IMR-90 (cell line): Measurements from ENCODE around the gene ARF1. TPM values are rescaled to one million over a fixed set of nuclear protein-coding genes. Genes with fewer than 3 reads are reported as not detected.

ENCODE experiments used
- ATAC-seq: fragments of 200-7000 bp; cut with Tn5 transposase; 2 replicates; pipeline ENCODE4 v1.9.1; 2020; ENCODE audit warnings: low read depth, mild to moderate bottlenecking, moderate library complexity
- BruUV-seq: library from RNA; stranded (reverse); fragments of 400-500 nt; replicated peaks from 2 replicates; lab custom pipeline; 2021; lab: Mats Ljungman, UMichigan
- CTCF ChIA-PET: fragments of 300-600 bp; formaldehyde crosslinking; extraction: SDS; loops from one replicate; lab custom pipeline; 2021; ENCODE audit warnings: antibody characterized with exemption; lab: Yijun Ruan, JAX
- POLR2A ChIA-PET: fragments of 300-600 bp; sonication (Branson Sonifier 250); formaldehyde crosslinking; loops from one replicate; lab custom pipeline; 2022; ENCODE audit warnings: antibody characterized with exemption; ENCODE audit not compliant: unreplicated experiment; lab: Charles Lee
- DNase-seq: peaks from one replicate; pipeline ENCODE4 v3.0.0; 2013
- H2AFZ ChIP-seq: replicated peaks from 2 replicates; pipeline ENCODE3; 2013; ENCODE audit warnings: low read length, mild to moderate bottlenecking; ENCODE audit not compliant: poor library complexity
- H2AK5ac ChIP-seq: 2 replicates; pipeline ENCODE4 v1.6.1; 2013; ENCODE audit warnings: low read depth, low read length, inconsistent platforms
- H2AK9ac ChIP-seq: replicated peaks from 2 replicates; pipeline ENCODE3; 2013; ENCODE audit warnings: mild to moderate bottlenecking, low read depth, low read length, moderate library complexity; ENCODE audit not compliant: poor library complexity
- H2BK120ac ChIP-seq: 2 replicates; pipeline ENCODE4 v1.6.1; 2013; ENCODE audit warnings: low read depth, low read length, inconsistent platforms
- H2BK15ac ChIP-seq: 3 replicates; pipeline ENCODE4 v1.6.1; 2013; ENCODE audit warnings: low read depth, low read length, inconsistent platforms
- H2BK20ac ChIP-seq: 2 replicates; pipeline ENCODE4 v1.6.1; 2013; ENCODE audit warnings: low read depth, mild to moderate bottlenecking, inconsistent platforms, low read length, moderate library complexity
- H2BK5ac ChIP-seq: 2 replicates; pipeline ENCODE4 v1.6.1; 2013; ENCODE audit warnings: mild to moderate bottlenecking, low read depth, low read length, inconsistent platforms; ENCODE audit not compliant: poor library complexity, severe bottlenecking
- H3K14ac ChIP-seq: replicated peaks from 2 replicates; pipeline ENCODE4 v1.6.1; 2013; ENCODE audit warnings: low read depth, low read length, inconsistent platforms
- H3K18ac ChIP-seq: 2 replicates; pipeline ENCODE4 v1.6.1; 2013; ENCODE audit warnings: low read depth, low read length, control low read depth
- H3K23ac ChIP-seq: 2 replicates; pipeline ENCODE4 v1.6.1; 2013; ENCODE audit warnings: low read depth, low read length, inconsistent platforms
- H3K27ac ChIP-seq: 2 replicates; pipeline ENCODE4 v1.5.1; 2013; ENCODE audit warnings: mild to moderate bottlenecking, control low read depth, low read length; ENCODE audit not compliant: insufficient read depth
- H3K27me3 ChIP-seq: 2 replicates; pipeline ENCODE4 v1.6.1; 2013; ENCODE audit warnings: low read length; ENCODE audit not compliant: control insufficient read depth, insufficient read depth
- H3K36me3 ChIP-seq: 2 replicates; pipeline ENCODE4 v1.6.1; 2013; ENCODE audit warnings: low read length, mixed read lengths; ENCODE audit not compliant: control insufficient read depth, insufficient read depth
- H3K4ac ChIP-seq: 2 replicates; pipeline ENCODE4 v1.6.1; 2013; ENCODE audit warnings: low read depth, low read length, inconsistent platforms
- H3K4me1 ChIP-seq: 2 replicates; pipeline ENCODE4 v1.6.1; 2013; ENCODE audit warnings: low read length, mixed read lengths; ENCODE audit not compliant: control insufficient read depth, insufficient read depth
- H3K4me2 ChIP-seq: 2 replicates; pipeline ENCODE4 v1.6.1; 2013; ENCODE audit warnings: low read depth, mild to moderate bottlenecking, control low read depth, low read length, moderate library complexity
- H3K4me3 ChIP-seq: 2 replicates; pipeline ENCODE4 v1.5.1; 2013; ENCODE audit warnings: low read depth, mild to moderate bottlenecking, control low read depth, low read length, moderate library complexity; ENCODE audit not compliant: insufficient read depth
- H3K56ac ChIP-seq: 2 replicates; pipeline ENCODE4 v1.6.1; 2013; ENCODE audit warnings: low read length, inconsistent platforms; ENCODE audit not compliant: insufficient read depth; ENCODE audit errors: extremely low read depth
- H3K79me1 ChIP-seq, 2 experiments: 2 replicates each; pipeline ENCODE4 v1.6.1; 2013; ENCODE audit warnings: low read length in 2 of 2, inconsistent platforms in 1 of 2, low read depth in 1 of 2
- H3K9ac ChIP-seq: 2 replicates; pipeline ENCODE4 v1.6.1; 2013; ENCODE audit warnings: low read depth, low read length, control low read depth
- H3K9me1 ChIP-seq: 2 replicates; pipeline ENCODE4 v1.6.1; 2013; ENCODE audit warnings: low read length, inconsistent platforms; ENCODE audit not compliant: insufficient read depth
- H3K9me3 ChIP-seq: 2 replicates; pipeline ENCODE4 v1.6.1; 2013; ENCODE audit warnings: low read length; ENCODE audit not compliant: control insufficient read depth, insufficient read depth
- H4K20me1 ChIP-seq: 2 replicates; pipeline ENCODE4 v1.6.1; 2013; ENCODE audit warnings: low read length, inconsistent platforms; ENCODE audit not compliant: insufficient read depth
- H4K5ac ChIP-seq: 2 replicates; pipeline ENCODE4 v1.6.1; 2013; ENCODE audit warnings: mild to moderate bottlenecking, low read depth, low read length, control low read depth
- H4K8ac ChIP-seq, 2 experiments: 2 replicates each; pipeline ENCODE4 v1.6.1; 2013; ENCODE audit warnings: low read depth in 2 of 2, low read length in 2 of 2, control low read depth in 1 of 2, inconsistent platforms in 1 of 2
- H4K91ac ChIP-seq: 2 replicates; pipeline ENCODE4 v1.6.1; 2013; ENCODE audit warnings: low read depth, low read length, inconsistent platforms; ENCODE audit not compliant: insufficient read depth
- BHLHE40 ChIP-seq: fragments of 150-350 bp; IDR thresholded peaks from 2 replicates; pipeline ENCODE4 v1.6.1; 2016; ENCODE audit warnings: mild to moderate bottlenecking, low read depth, low read length
- CHD1 ChIP-seq: IDR thresholded peaks from 2 replicates; pipeline ENCODE4 v1.6.1; 2012; ENCODE audit warnings: low read depth, low read length, improper control_type of control experiment
- FOS ChIP-seq: fragments of 150-350 bp; IDR thresholded peaks from 2 replicates; pipeline ENCODE4 v1.6.1; 2016; ENCODE audit warnings: low read depth, low read length
- MAFK ChIP-seq: IDR thresholded peaks from 2 replicates; pipeline ENCODE4 v1.6.1; 2012; ENCODE audit warnings: low read depth, low read length, improper control_type of control experiment
- MAZ ChIP-seq: IDR thresholded peaks from 2 replicates; pipeline ENCODE4 v1.6.1; 2012; ENCODE audit warnings: low read depth, mild to moderate bottlenecking, low read length, improper control_type of control experiment, moderate library complexity, borderline replicate concordance
- MXI1 ChIP-seq: IDR thresholded peaks from 2 replicates; pipeline ENCODE4 v1.6.1; 2012; ENCODE audit warnings: low read depth, mild to moderate bottlenecking, low read length, moderate library complexity, borderline replicate concordance
- RAD21 ChIP-seq: IDR thresholded peaks from 2 replicates; pipeline ENCODE4 v1.6.1; 2012; ENCODE audit warnings: low read length, improper control_type of control experiment
- RCOR1 ChIP-seq: IDR thresholded peaks from 2 replicates; pipeline ENCODE4 v1.6.1; 2012; ENCODE audit warnings: mild to moderate bottlenecking, low read length, improper control_type of control experiment; ENCODE audit not compliant: insufficient replicate concordance
- RFX5 ChIP-seq: IDR thresholded peaks from 2 replicates; pipeline ENCODE4 v1.8.0; 2012; ENCODE audit warnings: low read depth, mild to moderate bottlenecking, low read length, moderate library complexity
- SMC3 ChIP-seq: fragments of 150-350 bp; IDR thresholded peaks from 2 replicates; pipeline ENCODE4 v1.6.1; 2016; ENCODE audit warnings: low read depth, mild to moderate bottlenecking, antibody characterized with exemption, low read length, moderate library complexity
- WGBS, 2 experiments: methylation state at CpG; one replicate each; pipeline versions ENCODE4 v1.1.5 to v1.1.7; 2013; ENCODE audit warnings: missing lambda C conversion rate in 2 of 2; ENCODE audit not compliant: insufficient read length in 1 of 2; ENCODE audit errors: extremely low coverage in 2 of 2; 5-methylcytosine and 5-hydroxymethylcytosine counted together
- dilution Hi-C: fragments of 300-500 bp; cut with HindIII; formaldehyde crosslinking; loops from one replicate; pipeline ENCODE4 v1.14.3; 2018; ENCODE audit warnings: low sequenced_read_pairs; ENCODE audit not compliant: unreplicated experiment
- in situ Hi-C: fragments of 300-500 bp; cut with MboI; formaldehyde crosslinking; loops from 3 replicates; pipeline ENCODE4 v1.14.3; 2019; ENCODE audit warnings: low sequenced_read_pairs, inconsistent platforms, mixed read lengths
- intact Hi-C: fragments of 100-400 bp; cut with micrococcal nuclease; formaldehyde crosslinking; loops from 2 replicates; pipeline ENCODE4 v1.10.0; 2022
- polyA plus RNA-seq, 3 experiments: library from polyadenylated mRNA; depleted of rRNA; stranded (reverse); fragments of >200 nt; gene quantifications; 2 replicates each; pipeline ENCODE4 v1.2.3, GENCODE V29; 2012; ENCODE audit warnings: low replicate concordance in 1 of 3
- total RNA-seq: library from RNA; depleted of rRNA; stranded (reverse); fragments of >200 nt; gene quantifications from 2 replicates; pipeline ENCODE4 v1.2.3, GENCODE V29; 2012
- TF ChIP-seq, protein P1 (sequence below): fragments of 150-350 bp; IDR thresholded peaks from 2 replicates; pipeline ENCODE4 v1.6.1; 2016; ENCODE audit warnings: low read depth, mild to moderate bottlenecking, low read length, moderate library complexity, borderline replicate concordance
- TF ChIP-seq, protein P2 (sequence below): fragments of 150-350 bp; IDR thresholded peaks from 2 replicates; pipeline ENCODE4 v1.6.1; 2017; ENCODE audit warnings: mild to moderate bottlenecking, antibody characterized with exemption, low read length, low read depth

ARF1 gene
- total and polyA plus RNA-seq, 2 of the 4 experiments (the other 2 are of a cell fraction): 330 to 1,100 TPM

DNA sequence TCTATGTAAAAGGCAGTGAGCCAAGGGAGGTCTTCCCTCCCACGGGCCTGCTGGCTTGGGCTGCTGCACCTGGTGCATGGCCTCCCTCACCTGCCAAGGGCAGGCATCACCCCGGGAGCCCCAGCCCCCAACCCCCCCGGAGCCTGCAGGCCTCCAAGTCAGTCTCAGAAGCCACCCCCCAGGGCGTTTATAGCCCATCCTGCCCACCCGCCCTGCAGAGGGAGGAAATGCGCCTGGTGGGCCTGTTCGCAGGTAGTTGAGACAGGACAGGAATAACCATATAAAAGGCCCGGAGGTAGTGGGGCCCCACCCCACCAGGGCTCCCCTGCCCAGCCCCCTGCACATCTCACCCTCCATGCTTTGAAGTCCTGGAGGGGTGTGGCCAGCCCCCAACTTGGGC is 18.2 kb upstream of the ARF1 start:
- peaks cover 2% of the 10 kb centered on the region; the same call in 1 of the 2 replicates for H3K9me3 ChIP-seq
- no peak overlapping the region for H3K4me2 ChIP-seq
- no peak overlapping the region for H4K91ac ChIP-seq
- H2BK5ac ChIP-seq: no peak overlapping the region
- no peaks in the 10 kb centered on the region for H3K36me3 ChIP-seq
- in situ Hi-C loops (no loop called here), dilution Hi-C loops (no loop called here), intact Hi-C loops (no loop called here)
- no peak overlapping the region for H3K18ac ChIP-seq
- no peak overlapping the region for H2AK9ac ChIP-seq
- H2AFZ ChIP-seq: no peak overlapping the region
- ATAC-seq (no peak), DNase-seq (no peak)
- H3K23ac ChIP-seq: no peak overlapping the region
- H4K20me1 ChIP-seq: no peaks in the 10 kb centered on the region
- H3K9me1 ChIP-seq: no peaks in the 10 kb centered on the region
- no peak overlapping the region for H3K27ac ChIP-seq
- no peak overlapping the region for H3K9ac ChIP-seq
- peaks cover 53% of the 10 kb centered on the region for H3K27me3 ChIP-seq
- H2AK5ac ChIP-seq: no peak overlapping the region
- no peak overlapping the region for H3K4me3 ChIP-seq
- BruUV-seq: no TSS peak
- H3K4me1 ChIP-seq: peaks cover 2% of the 10 kb centered on the region; the same call in 1 of the 2 replicates
- no CpG with 5 or more reads among the region's 8 CpGs for WGBS, 2 experiments
- ChIA-PET POLR2A (no interaction called here), CTCF (no interaction called here)
- H3K79me1 ChIP-seq: no peaks in the 10 kb centered on the region
- H2BK120ac ChIP-seq: no peak overlapping the region
- H4K5ac ChIP-seq: no peak overlapping the region
- H3K56ac ChIP-seq: no peak overlapping the region
- H3K14ac ChIP-seq: no peak overlapping the region
- H4K8ac ChIP-seq: no peak overlapping the region
- no peak overlapping the region for H2BK20ac ChIP-seq
- no peak overlapping the region for H3K4ac ChIP-seq
- TF ChIP-seq, protein P1, sequence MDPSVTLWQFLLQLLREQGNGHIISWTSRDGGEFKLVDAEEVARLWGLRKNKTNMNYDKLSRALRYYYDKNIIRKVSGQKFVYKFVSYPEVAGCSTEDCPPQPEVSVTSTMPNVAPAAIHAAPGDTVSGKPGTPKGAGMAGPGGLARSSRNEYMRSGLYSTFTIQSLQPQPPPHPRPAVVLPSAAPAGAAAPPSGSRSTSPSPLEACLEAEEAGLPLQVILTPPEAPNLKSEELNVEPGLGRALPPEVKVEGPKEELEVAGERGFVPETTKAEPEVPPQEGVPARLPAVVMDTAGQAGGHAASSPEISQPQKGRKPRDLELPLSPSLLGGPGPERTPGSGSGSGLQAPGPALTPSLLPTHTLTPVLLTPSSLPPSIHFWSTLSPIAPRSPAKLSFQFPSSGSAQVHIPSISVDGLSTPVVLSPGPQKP: no peak
- TF ChIP-seq SMC3 (no peak), CHD1 (no peak), RAD21 (no peak), RFX5 (no peak), RCOR1 (no peak), MXI1 (no peak), MAZ (no peak), BHLHE40 (no peak), FOS (no peak), MAFK (no peak)
- TF ChIP-seq, protein P2, sequence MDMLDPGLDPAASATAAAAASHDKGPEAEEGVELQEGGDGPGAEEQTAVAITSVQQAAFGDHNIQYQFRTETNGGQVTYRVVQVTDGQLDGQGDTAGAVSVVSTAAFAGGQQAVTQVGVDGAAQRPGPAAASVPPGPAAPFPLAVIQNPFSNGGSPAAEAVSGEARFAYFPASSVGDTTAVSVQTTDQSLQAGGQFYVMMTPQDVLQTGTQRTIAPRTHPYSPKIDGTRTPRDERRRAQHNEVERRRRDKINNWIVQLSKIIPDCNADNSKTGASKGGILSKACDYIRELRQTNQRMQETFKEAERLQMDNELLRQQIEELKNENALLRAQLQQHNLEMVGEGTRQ: no peak
- H2BK15ac ChIP-seq: no peak overlapping the region
